Measurements from ENCODE around the gene CEL.
"Not testable (repeated sequence)": the region's sequence is repeated elsewhere in the genome, so short reads cannot be mapped to it uniquely, and the experiment has no call there.

Gene CEL

DNA sequence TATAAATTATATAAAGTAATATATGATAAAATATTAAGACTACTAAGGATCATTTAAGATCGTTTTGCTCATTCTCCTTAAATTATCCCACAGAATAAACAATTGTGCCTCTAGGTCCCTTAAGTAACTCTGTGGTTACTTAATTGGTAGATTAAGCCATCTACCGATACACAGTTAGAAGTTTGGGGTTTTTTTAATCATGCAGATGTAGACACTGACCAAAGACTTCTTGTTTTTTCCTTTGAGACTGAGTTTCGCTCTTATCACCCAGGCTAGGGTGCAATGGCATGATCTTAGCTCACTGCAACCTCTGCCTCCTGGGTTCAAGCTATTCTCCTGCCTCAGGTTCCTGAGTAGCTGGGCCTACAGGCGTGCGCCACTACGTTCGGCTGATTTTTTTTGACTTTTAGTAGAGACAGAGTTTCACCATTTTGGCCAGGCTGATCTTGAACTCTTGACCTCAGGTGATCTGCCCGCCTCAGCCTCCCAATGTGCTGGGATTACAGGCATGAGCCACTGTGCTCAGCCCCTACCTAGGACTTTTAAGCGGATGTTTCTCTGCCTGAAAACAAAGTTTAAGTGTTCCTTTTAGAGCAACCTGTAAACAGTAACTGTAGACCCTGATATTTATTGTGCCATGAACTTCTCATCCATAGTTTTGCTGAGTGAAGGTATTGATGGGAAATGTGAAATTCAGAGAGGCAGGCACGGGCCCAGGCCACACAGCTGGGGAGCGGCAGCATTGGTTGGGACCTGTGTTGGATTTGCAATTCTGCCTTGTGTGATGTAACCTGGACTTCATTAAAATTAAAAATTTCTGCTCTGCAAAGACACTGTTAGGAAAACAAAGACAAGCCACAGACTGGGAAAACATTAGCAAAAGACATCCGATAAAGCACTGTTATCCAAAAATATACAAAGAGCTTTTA is 11.6 kb downstream of the CEL start:
- TF ChIP-seq, protein P1, sequence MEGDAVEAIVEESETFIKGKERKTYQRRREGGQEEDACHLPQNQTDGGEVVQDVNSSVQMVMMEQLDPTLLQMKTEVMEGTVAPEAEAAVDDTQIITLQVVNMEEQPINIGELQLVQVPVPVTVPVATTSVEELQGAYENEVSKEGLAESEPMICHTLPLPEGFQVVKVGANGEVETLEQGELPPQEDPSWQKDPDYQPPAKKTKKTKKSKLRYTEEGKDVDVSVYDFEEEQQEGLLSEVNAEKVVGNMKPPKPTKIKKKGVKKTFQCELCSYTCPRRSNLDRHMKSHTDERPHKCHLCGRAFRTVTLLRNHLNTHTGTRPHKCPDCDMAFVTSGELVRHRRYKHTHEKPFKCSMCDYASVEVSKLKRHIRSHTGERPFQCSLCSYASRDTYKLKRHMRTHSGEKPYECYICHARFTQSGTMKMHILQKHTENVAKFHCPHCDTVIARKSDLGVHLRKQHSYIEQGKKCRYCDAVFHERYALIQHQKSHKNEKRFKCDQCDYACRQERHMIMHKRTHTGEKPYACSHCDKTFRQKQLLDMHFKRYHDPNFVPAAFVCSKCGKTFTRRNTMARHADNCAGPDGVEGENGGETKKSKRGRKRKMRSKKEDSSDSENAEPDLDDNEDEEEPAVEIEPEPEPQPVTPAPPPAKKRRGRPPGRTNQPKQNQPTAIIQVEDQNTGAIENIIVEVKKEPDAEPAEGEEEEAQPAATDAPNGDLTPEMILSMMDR (IDR thresholded peaks at IDR 0.05; ENCODE audit: control extremely low read depth, extremely low read depth, low read depth, missing control alignments), result no peak
- CTCF ChIA-PET, result no interaction called here
- POLR2A ChIA-PET, result no interaction called here
- no peak for DNase-seq (ENCODE audit: extremely low spot score)

- CTCF ChIA-PET, result no interaction called here
- POLR2A ChIA-PET, result no interaction called here
- TF ChIP-seq, protein P1 (IDR thresholded peaks at IDR 0.05; ENCODE audit: control extremely low read depth, extremely low read depth, low read depth, missing control alignments), result no peak
- DNase-seq (ENCODE audit: extremely low spot score), result no peak
Observed at GRCh38 chr9:133074111-133074651, 12.4 kb downstream of the CEL start.

DNA sequence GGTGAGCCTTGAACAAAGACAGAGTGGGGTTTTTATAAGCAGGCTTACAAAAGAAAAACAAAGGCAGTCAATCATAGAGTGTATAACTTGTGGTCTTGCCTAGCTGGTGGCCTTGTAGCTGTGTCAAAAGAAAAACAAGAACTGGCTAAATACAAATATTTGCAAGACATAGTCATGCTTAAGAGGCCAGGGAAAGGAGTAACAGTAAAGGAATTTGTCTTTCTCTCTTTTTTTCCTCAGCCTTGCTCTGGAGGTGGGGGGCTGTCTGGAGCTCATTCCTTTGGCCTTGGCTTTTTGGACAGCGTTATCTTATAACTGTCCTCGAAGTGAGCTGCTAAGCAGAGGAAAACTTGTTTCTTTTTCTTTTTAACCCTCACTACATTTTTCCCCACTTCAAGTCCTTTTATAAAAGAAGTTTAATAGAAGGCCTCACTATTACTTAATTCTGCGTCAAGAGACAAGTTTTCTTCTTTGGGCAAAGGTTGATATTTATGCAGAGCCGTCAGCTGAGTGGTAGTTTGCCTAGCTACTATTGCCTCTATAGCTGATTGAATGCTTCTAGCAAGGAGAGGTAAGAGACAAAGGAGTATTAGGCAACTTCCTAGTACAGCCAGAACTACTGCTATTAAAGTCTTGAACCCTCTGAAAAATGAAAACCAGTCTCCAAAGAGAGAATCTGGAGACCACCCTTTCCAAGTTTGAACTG is 14.3 kb downstream of the CEL start:
- CTCF ChIA-PET, result interaction anchor here (1.1 to 2.2 kb wide), 4 partner anchors 26 to 72 kb away, joined by 3 to 12 read pairs (median 6); no protein-coding TSS in a partner anchor
- TF ChIP-seq, protein P1 (IDR thresholded peaks at IDR 0.05; ENCODE audit: control extremely low read depth, extremely low read depth, low read depth, missing control alignments), result no peak
- POLR2A ChIA-PET, result no interaction called here
- DNase-seq (ENCODE audit: extremely low spot score), result no peak

GRCh38 chr9:133076691-133077090 is 14.9 kb downstream of the CEL start:
- TF ChIP-seq, protein P1 (IDR thresholded peaks at IDR 0.05; ENCODE audit: control extremely low read depth, extremely low read depth, low read depth, missing control alignments), result no peak
- ChIA-PET POLR2A (no interaction called here), CTCF (interaction anchor here (1.1 to 2.2 kb wide), 4 partner anchors 26 to 71 kb away, joined by 3 to 12 read pairs (median 6); no protein-coding TSS in a partner anchor)
- DNase-seq (ENCODE audit: extremely low spot score), result no peak

DNA sequence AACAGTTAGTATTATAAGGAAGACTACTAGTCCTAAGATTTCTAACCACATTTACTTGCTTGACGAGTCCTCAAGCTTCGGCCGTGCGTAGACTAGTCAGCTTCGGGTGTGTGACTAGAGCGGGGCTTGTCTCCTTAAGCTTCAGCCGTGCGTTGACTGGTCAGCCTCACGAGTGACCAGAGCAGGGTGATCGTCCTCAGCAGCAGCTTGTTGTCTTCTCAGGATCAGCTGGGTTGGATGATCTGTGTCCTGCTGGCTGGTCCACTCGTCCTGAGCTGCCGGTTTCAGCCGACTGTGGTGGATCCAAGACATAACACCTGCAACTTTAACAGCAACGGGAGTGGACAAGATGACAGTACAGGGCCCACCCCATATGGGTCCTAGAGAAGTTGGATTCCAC is 16.7 kb downstream of the CEL start:
- ChIA-PET CTCF (interaction anchor here (1.8 to 2.6 kb wide), 2 partner anchors 24 to 57 kb away, joined by 6 to 11 read pairs; no protein-coding TSS in a partner anchor), POLR2A (no interaction called here)
- TF ChIP-seq, protein P1 (IDR thresholded peaks at IDR 0.05; ENCODE audit: control extremely low read depth, extremely low read depth, low read depth, missing control alignments), result no peak
- no peak for DNase-seq (ENCODE audit: extremely low spot score)

GRCh38 chr9:133080161-133080560 is 18.4 kb downstream of the CEL start:
- POLR2A ChIA-PET, result no interaction called here
- TF ChIP-seq, protein P1 (IDR thresholded peaks at IDR 0.05; ENCODE audit: control extremely low read depth, extremely low read depth, low read depth, missing control alignments), result no peak
- CTCF ChIA-PET, result interaction anchor here (1.2 to 2.6 kb wide), 3 partner anchors 13 to 58 kb away, joined by 3 to 11 read pairs (median 6); no protein-coding TSS in a partner anchor
- no peak for DNase-seq (ENCODE audit: extremely low spot score)

DNA sequence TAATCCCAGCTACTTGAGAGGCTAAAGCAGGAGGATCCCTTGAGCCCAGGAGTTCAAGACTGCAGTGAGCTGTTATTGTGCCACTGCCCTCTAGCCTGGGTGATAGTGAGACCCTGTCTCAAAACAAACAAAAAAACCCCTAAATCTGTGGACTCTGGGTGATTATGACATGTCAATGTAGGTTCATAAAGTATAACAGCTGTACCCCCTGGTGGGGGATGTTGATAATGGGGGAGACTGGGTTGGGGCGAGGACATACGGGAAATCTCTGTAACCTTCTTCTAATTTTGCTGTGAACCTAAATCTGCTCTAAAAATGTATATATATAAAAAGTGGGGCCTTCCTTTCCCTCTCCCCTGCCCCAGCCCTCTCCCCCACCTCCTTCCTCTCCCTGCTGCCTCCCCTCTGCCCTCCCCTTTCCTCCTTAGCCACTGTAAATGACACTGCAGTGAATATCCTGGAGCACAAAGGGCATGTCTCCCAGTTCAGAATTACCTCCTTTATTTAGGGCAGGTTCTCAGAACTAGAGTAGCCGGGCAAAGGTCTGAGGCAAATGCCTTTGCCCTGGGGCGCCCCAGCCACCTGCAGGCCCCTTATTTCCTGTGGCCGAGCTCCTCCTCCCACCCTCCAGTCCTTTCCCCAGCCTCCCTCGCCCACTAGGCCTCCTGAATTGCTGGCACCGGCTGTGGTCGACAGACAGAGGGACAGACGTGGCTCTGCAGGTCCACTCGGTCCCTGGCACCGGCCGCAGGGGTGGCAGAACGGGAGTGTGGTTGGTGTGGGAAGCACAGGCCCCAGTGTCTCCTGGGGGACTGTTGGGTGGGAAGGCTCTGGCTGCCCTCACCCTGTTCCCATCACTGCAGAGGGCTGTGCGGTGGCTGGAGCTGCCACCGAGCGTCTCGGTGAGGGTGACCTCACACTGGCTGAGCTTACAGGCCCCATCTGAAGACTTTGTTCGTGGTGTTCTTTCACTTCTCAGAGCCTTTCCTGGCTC is 19.3 kb downstream of the CEL start:
- POLR2A ChIA-PET; DNase-seq (ENCODE audit: extremely low spot score): not testable (repeated sequence)
- CTCF ChIA-PET, result interaction anchor here (1.2 to 2.6 kb wide), 2 partner anchors 14 to 22 kb away, joined by 3 to 11 read pairs; no protein-coding TSS in a partner anchor

GRCh38 chr9:133081957-133082644 is 20.3 kb downstream of the CEL start:
- DNase-seq (ENCODE audit: extremely low spot score); POLR2A ChIA-PET; CTCF ChIA-PET: not testable (repeated sequence)

Data from GM10248 (cell line).